Liver (tissue), 2 donors: ENCODE data around the gene TSPAN18.

Source experiments
- RAD21 ChIP-seq, 2 donors: IDR thresholded peaks; 2 replicates each; pipeline ENCODE4 v1.6.1; 2016; ENCODE audit warnings: antibody characterized with exemption in 2 of 2, mild to moderate bottlenecking in 2 of 2
- YY1 ChIP-seq: IDR thresholded peaks from 2 replicates; pipeline ENCODE4 v1.6.1; 2016; ENCODE audit warnings: antibody characterized with exemption, mild to moderate bottlenecking
- donor health status: healthy.

GRCh38 chr11:44945666-44946065, 218.9 kb downstream of the TSPAN18 start:
- TF ChIP-seq YY1: no peak
- no peak for TF ChIP-seq RAD21 (IDR thresholded peaks at IDR 0.05)
